Fibroblast of lung (primary cell): ENCODE data around the gene CLIP2. TPM values are rescaled to one million over a fixed set of nuclear protein-coding genes. Genes with fewer than 3 reads are reported as not detected.

Experiments
- DNase-seq, 2 donors: peaks; one replicate each; pipeline versions ENCODE4 v3.0.0 to v3.0.0-alpha.2; 2010; ENCODE audit warnings: low read depth in 2 of 2
- H2AFZ ChIP-seq: 2 replicates; pipeline ENCODE4 v1.5.1; 2012; ENCODE audit warnings: low read length, control low read depth, inconsistent platforms
- H3K27ac ChIP-seq: 2 replicates; pipeline ENCODE4 v1.5.1; 2011; ENCODE audit warnings: low read length, control low read depth; ENCODE audit not compliant: insufficient read depth
- H3K27me3 ChIP-seq: 2 replicates; pipeline ENCODE4 v1.5.1; 2011; ENCODE audit warnings: mild to moderate bottlenecking, low read length; ENCODE audit not compliant: control insufficient read depth, insufficient read depth
- H3K36me3 ChIP-seq: 2 replicates; pipeline ENCODE4 v1.5.1; 2011; ENCODE audit warnings: low read length; ENCODE audit not compliant: control insufficient read depth, insufficient read depth
- H3K4me1 ChIP-seq: 2 replicates; pipeline ENCODE4 v1.5.1; 2011; ENCODE audit warnings: low read length; ENCODE audit not compliant: control insufficient read depth, insufficient read depth; ENCODE audit errors: extremely low read depth
- H3K4me2 ChIP-seq: 2 replicates; pipeline ENCODE4 v1.5.1; 2011; ENCODE audit warnings: low read length, control low read depth; ENCODE audit not compliant: insufficient read depth; ENCODE audit errors: extremely low read depth
- H3K4me3 ChIP-seq, 4 experiments: fragments of 200-600 bp in 1 of 4; sonication (generic) in 1 of 4; replicated peaks in 1 of 4; 2 replicates each; pipeline ENCODE4 v1.5.1; 2011 to 2016; ENCODE audit warnings: low read length in 4 of 4, low read depth in 3 of 4, mild to moderate bottlenecking in 3 of 4, control low read depth in 2 of 4, inconsistent platforms in 1 of 4, mixed read lengths in 1 of 4; ENCODE audit not compliant: insufficient read depth in 1 of 4; ENCODE audit errors: control extremely low read depth in 1 of 4
- H3K79me2 ChIP-seq: 2 replicates; pipeline ENCODE4 v1.5.1; 2012; ENCODE audit warnings: mild to moderate bottlenecking, low read length, inconsistent platforms; ENCODE audit not compliant: control insufficient read depth, insufficient read depth
- H3K9ac ChIP-seq: 2 replicates; pipeline ENCODE4 v1.5.1; 2011; ENCODE audit warnings: mild to moderate bottlenecking, low read length, control low read depth; ENCODE audit not compliant: insufficient read depth
- H3K9me3 ChIP-seq: 2 replicates; pipeline ENCODE4 v1.5.1; 2012; ENCODE audit warnings: low read depth, low read length; ENCODE audit not compliant: control insufficient read depth, insufficient read depth
- H4K20me1 ChIP-seq: 2 replicates; pipeline ENCODE4 v1.5.1; 2011; ENCODE audit warnings: low read length; ENCODE audit not compliant: control insufficient read depth, insufficient read depth; ENCODE audit errors: extremely low read depth
- CTCF ChIP-seq, 2 donors: IDR thresholded peaks in 1 of 2; conservative IDR thresholded peaks in 1 of 2; 1 replicate in 1 of 2; 2 replicates in 1 of 2; pipeline ENCODE4 v1.5.1; 2011 to 2012; ENCODE audit warnings: low read length in 2 of 2, control low read depth in 1 of 2, inconsistent platforms in 1 of 2, low read depth in 1 of 2, mild to moderate bottlenecking in 1 of 2
- EZH2 ChIP-seq: IDR thresholded peaks from 2 replicates; pipeline ENCODE4 v1.5.1; 2012; ENCODE audit warnings: low read length, control low read depth, mild to moderate bottlenecking; ENCODE audit errors: missing control alignments
- polyA plus RNA-seq, 2 donors: library from polyadenylated mRNA; depleted of rRNA in 1 of 2; stranded (reverse) in 1 of 2; unstranded in 1 of 2; fragments of >200 nt; gene quantifications; 2 replicates each; pipeline ENCODE4 v1.2.1, GENCODE V29; 2011 to 2012; ENCODE audit warnings: missing spikeins in 1 of 2
- total RNA-seq: library from RNA; depleted of rRNA; stranded (reverse); fragments of >200 nt; gene quantifications from 2 replicates; pipeline ENCODE4 v1.2.1, GENCODE V29; 2014

The CLIP2 gene
- total and polyA plus RNA-seq, 2 donors (not counting 1 experiment from before 2014, with no cell fraction given): 13.1 to 77.8 TPM

DNA sequence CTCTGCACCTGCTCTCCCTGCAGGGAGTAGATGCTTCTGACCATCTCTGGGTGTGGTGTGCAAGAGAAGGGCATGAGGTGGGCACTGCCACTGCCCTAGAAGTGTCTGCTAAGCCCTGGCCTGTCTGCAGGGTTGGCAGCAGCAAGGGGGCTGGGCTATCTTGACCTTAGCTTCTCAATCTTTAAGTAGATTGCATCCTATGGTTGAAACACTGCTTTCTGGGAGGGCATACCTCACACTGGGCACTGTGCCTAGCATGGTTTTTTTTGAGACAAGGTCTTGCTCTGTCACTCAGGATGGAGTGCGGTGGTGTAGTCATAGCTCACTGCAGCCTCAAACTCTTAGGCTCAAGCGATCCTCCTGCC is 54.9 kb downstream of the CLIP2 start:
- Histone ChIP-seq H3K27me3 (no peaks in the 10 kb centered on the region), H3K4me3 (no peak overlapping the region), H3K9ac (no peak overlapping the region), H3K4me2 (peak overlapping the region; percentile 25), H3K4me1 (peaks cover 8% of the 10 kb centered on the region), H3K36me3 (peaks cover 7% of the 10 kb centered on the region), H4K20me1 (no peaks in the 10 kb centered on the region), H3K79me2 (peaks cover 5% of the 10 kb centered on the region), H3K9me3 (no peaks in the 10 kb centered on the region), H3K27ac (no peak overlapping the region), H2AFZ (no peak overlapping the region)
- peak; percentile 54 to 70 for DNase-seq
- TF ChIP-seq EZH2 (no peak), CTCF (conservative IDR thresholded peaks at IDR 0.05 in 1 of 2, IDR thresholded peaks at IDR 0.05 in 1 of 2; ENCODE audit: low read depth in 1 of 2, low read length in 2 of 2) (no peak)

DNA sequence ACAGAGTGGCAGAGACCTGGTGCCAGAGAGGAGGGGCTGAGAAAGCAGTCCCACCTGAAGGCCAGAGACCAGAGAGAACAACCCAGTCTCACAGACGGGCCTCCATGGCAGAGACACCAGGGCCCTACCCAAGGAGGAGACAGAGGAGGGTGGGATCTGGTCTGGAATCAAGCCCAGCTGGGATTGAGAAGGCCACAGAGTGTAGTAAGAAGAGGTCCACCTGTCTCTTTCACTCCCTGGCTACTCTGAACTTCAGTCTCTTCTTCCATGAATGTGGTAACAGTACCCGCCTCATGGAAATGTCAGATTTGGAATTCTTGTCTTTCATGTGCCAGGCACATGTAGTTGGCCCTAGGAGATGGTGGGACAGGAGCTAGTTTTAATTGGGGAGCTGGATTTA is 55.6 kb downstream of the CLIP2 start:
- Histone ChIP-seq H3K9me3 (no peaks in the 10 kb centered on the region), H3K27me3 (no peaks in the 10 kb centered on the region), H3K4me3 (no peak overlapping the region), H3K27ac (no peak overlapping the region), H2AFZ (no peak overlapping the region), H3K36me3 (peaks cover 7% of the 10 kb centered on the region), H3K4me1 (peaks cover 8% of the 10 kb centered on the region), H3K9ac (no peak overlapping the region), H3K4me2 (no peak overlapping the region), H3K79me2 (peaks cover 5% of the 10 kb centered on the region), H4K20me1 (no peaks in the 10 kb centered on the region)
- no peak for DNase-seq
- no peak for TF ChIP-seq EZH2
- no peak for TF ChIP-seq CTCF (conservative IDR thresholded peaks at IDR 0.05 in 1 of 2, IDR thresholded peaks at IDR 0.05 in 1 of 2; ENCODE audit: low read depth in 1 of 2, low read length in 2 of 2)

GRCh38 chr7:74345970-74346369 is 56.8 kb downstream of the CLIP2 start:
- peaks cover 5% of the 10 kb centered on the region for H3K36me3 ChIP-seq
- no peak overlapping the region for H3K4me3 ChIP-seq
- H2AFZ ChIP-seq: no peak overlapping the region
- TF ChIP-seq EZH2: no peak
- no peak for TF ChIP-seq CTCF (conservative IDR thresholded peaks at IDR 0.05 in 1 of 2, IDR thresholded peaks at IDR 0.05 in 1 of 2; ENCODE audit: low read depth in 1 of 2, low read length in 2 of 2)
- no peaks in the 10 kb centered on the region for H3K9me3 ChIP-seq
- no peak overlapping the region for H3K9ac ChIP-seq
- no peak overlapping the region for H3K4me2 ChIP-seq
- H4K20me1 ChIP-seq: no peaks in the 10 kb centered on the region
- H3K4me1 ChIP-seq: peaks cover 8% of the 10 kb centered on the region
- DNase-seq: no peak
- H3K79me2 ChIP-seq: peaks cover 5% of the 10 kb centered on the region
- no peaks in the 10 kb centered on the region for H3K27me3 ChIP-seq
- no peak overlapping the region for H3K27ac ChIP-seq
